Measurements from ENCODE around the gene CACNA2D1.

GRCh38 chr7:82275342-82275741 lies 168.2 kb downstream of the CACNA2D1 start:
- TF ChIP-seq CTCF (IDR thresholded peaks at IDR 0.05 in 2 of 3, conservative IDR thresholded peaks at IDR 0.05 in 1 of 3; ENCODE audit: borderline replicate concordance in 1 of 3, insufficient read depth in 1 of 3, low read depth in 2 of 3, low read length in 2 of 3) (no peak), POLR2AphosphoS5 (IDR thresholded peaks at IDR 0.05; ENCODE audit: low read depth, low read length) (no peak), REST (IDR thresholded peaks at IDR 0.05; ENCODE audit: low read depth) (no peak)

Measured in HCT116 (cell line).